Nephron progenitor cell (in vitro differentiated cells): ENCODE results near the gene UNC13B.

Experiments used
- DNase-seq: peaks from one replicate; pipeline ENCODE4 v3.0.0; 2021
- H3K27ac Mint-ChIP-seq: 2 replicates; pipeline ENCODE4 v1.8.0; 2021; ENCODE audit warnings: mild to moderate bottlenecking, moderate library complexity, mixed read lengths
- H3K27me3 Mint-ChIP-seq: 2 replicates; pipeline ENCODE4 v1.8.0; 2021; ENCODE audit warnings: mild to moderate bottlenecking, low read depth, mixed read lengths; ENCODE audit not compliant: poor library complexity
- H3K36me3 Mint-ChIP-seq: 2 replicates; pipeline ENCODE4 v1.8.0; 2021; ENCODE audit warnings: low read depth, mixed read lengths
- H3K4me1 Mint-ChIP-seq: 2 replicates; pipeline ENCODE4 v1.8.0; 2021; ENCODE audit warnings: mixed read lengths
- H3K4me3 Mint-ChIP-seq: 2 replicates; pipeline ENCODE4 v1.8.0; 2021; ENCODE audit warnings: mild to moderate bottlenecking, moderate library complexity, mixed read lengths
- H3K9me3 Mint-ChIP-seq: 2 replicates; pipeline ENCODE4 v1.8.0; 2021; ENCODE audit warnings: mild to moderate bottlenecking, moderate library complexity, mixed read lengths
- TF ChIP-seq, protein P1 (sequence below): fragments of 200-600 bp; sonication (generic); IDR thresholded peaks from 2 replicates; pipeline ENCODE4 v1.5.0; 2021; ENCODE audit warnings: antibody characterized with exemption

UNC13B gene

DNA sequence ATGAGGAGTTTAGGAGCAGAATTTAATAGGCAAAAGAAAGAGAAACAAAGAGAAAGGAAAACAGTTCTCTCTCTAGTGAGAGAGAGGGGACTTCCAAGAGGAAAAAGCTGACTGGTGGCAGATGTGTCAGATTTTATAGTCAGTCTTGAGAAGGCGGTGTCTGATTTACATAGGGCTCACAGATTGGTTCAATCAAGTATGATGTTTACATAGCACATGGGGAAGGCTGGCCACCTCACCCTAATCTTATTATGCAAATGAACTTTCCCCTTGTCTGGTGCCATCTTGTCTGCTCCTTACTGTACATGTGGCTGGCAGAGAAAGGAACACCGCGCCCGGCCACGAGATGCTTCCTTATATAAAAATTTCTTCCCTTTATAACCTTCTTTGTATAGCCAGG is 24.7 kb downstream of the UNC13B start:
- H3K36me3 Mint-ChIP-seq: peaks cover 40% of the 10 kb centered on the region
- H3K9me3 Mint-ChIP-seq: peaks cover 79% of the 10 kb centered on the region
- H3K27ac Mint-ChIP-seq: no peak overlapping the region
- no peaks in the 10 kb centered on the region for H3K27me3 Mint-ChIP-seq
- TF ChIP-seq, protein P1, sequence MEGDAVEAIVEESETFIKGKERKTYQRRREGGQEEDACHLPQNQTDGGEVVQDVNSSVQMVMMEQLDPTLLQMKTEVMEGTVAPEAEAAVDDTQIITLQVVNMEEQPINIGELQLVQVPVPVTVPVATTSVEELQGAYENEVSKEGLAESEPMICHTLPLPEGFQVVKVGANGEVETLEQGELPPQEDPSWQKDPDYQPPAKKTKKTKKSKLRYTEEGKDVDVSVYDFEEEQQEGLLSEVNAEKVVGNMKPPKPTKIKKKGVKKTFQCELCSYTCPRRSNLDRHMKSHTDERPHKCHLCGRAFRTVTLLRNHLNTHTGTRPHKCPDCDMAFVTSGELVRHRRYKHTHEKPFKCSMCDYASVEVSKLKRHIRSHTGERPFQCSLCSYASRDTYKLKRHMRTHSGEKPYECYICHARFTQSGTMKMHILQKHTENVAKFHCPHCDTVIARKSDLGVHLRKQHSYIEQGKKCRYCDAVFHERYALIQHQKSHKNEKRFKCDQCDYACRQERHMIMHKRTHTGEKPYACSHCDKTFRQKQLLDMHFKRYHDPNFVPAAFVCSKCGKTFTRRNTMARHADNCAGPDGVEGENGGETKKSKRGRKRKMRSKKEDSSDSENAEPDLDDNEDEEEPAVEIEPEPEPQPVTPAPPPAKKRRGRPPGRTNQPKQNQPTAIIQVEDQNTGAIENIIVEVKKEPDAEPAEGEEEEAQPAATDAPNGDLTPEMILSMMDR: no peak
- no peak for DNase-seq
- H3K4me3 Mint-ChIP-seq: no peak overlapping the region
- no peaks in the 10 kb centered on the region for H3K4me1 Mint-ChIP-seq

DNA sequence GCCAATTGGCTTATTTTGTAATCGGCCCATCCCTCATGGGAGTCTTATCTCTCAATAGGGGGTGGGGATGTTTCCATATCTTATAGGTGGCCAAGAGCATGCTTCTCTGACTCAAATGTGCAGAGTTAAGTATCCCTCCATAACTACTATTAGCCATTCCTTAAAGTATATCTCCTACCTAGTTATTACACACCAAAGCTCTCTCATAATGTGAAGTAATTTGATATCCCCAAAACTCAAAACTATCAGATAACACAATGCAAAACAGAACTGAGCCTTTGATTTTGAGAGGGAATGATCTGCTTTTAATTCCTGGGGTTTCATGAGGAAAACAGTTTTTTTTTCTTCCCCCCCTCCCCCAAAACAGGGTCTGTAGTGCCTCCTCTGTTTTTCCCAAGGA is 28.4 kb downstream of the UNC13B start:
- Mint-ChIP-seq H3K27me3 (no peaks in the 10 kb centered on the region), H3K4me1 (no peaks in the 10 kb centered on the region), H3K27ac (no peak overlapping the region), H3K36me3 (peaks cover 43% of the 10 kb centered on the region), H3K9me3 (peaks cover 89% of the 10 kb centered on the region), H3K4me3 (no peak overlapping the region)
- no peak for DNase-seq
- TF ChIP-seq, protein P1: no peak

- H3K27ac Mint-ChIP-seq: no peak overlapping the region
- peaks cover 87% of the 10 kb centered on the region for H3K9me3 Mint-ChIP-seq
- TF ChIP-seq, protein P1: no peak
- DNase-seq: no peak
- H3K4me1 Mint-ChIP-seq: no peaks in the 10 kb centered on the region
- H3K36me3 Mint-ChIP-seq: peaks cover 44% of the 10 kb centered on the region
- no peaks in the 10 kb centered on the region for H3K27me3 Mint-ChIP-seq
- no peak overlapping the region for H3K4me3 Mint-ChIP-seq
Observed at GRCh38 chr9:35191105-35191504, 29.3 kb downstream of the UNC13B start.

DNA sequence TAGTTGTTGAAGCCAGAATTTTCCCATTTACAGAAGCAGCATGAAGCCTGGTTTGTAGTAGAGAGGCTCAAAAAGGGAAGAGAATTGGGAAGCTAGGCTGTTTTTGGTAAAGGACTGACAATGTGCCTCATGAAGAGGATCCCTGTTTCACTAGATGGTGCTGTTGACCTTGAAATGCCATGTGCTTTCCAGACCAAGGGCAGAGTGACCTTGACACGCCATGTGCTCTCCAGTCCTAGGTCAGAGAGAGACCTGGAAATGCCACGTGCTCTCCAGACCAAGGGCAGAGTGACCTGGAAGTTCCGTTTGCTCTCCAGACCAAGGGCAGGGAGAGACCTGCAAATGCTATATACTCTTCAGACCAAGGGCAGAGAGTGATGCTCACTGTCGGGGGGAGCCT is 32.0 kb downstream of the UNC13B start:
- Mint-ChIP-seq H3K4me1 (no peaks in the 10 kb centered on the region), H3K27me3 (no peaks in the 10 kb centered on the region), H3K4me3 (no peak overlapping the region), H3K9me3 (peaks cover 89% of the 10 kb centered on the region), H3K27ac (no peak overlapping the region), H3K36me3 (peaks cover 56% of the 10 kb centered on the region)
- TF ChIP-seq, protein P1: no peak
- DNase-seq: no peak

- Mint-ChIP-seq H3K27ac (no peak overlapping the region), H3K36me3 (peaks cover 43% of the 10 kb centered on the region), H3K9me3 (peaks cover 84% of the 10 kb centered on the region), H3K4me1 (no peaks in the 10 kb centered on the region), H3K4me3 (no peak overlapping the region), H3K27me3 (no peaks in the 10 kb centered on the region)
- no peak for DNase-seq
- TF ChIP-seq, protein P1: no peak
Observed at GRCh38 chr9:35195683-35196082, 33.9 kb downstream of the UNC13B start.

DNA sequence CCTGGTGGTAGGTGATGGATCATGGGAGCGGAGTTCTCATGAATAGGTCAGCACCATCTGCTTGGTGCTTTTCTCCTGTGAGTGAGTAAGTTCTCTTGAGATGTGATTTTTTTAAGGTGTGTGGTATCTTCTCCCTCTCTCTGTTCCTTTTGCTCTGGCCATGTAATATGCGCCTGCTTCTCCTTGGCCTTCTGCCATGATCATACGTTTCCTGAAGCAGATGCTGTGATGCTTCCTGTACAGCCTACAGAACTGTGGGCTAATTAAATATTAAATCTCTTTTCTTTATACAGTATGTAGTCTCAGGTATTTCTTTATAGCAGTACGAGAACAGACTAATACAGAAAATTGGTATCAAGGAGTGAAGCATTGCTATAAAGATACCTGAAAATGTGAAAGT is 36.4 kb downstream of the UNC13B start:
- Mint-ChIP-seq H3K36me3 (peaks cover 37% of the 10 kb centered on the region), H3K9me3 (peaks cover 84% of the 10 kb centered on the region), H3K4me3 (no peak overlapping the region), H3K27ac (no peak overlapping the region), H3K4me1 (no peaks in the 10 kb centered on the region), H3K27me3 (peaks cover 4% of the 10 kb centered on the region)
- TF ChIP-seq, protein P1: no peak
- DNase-seq: no peak
